Ectodermal cell (in vitro differentiated cells): Measurements from ENCODE around the gene PGP.

Experiments used
- H3K27ac ChIP-seq: 2 replicates; pipeline ENCODE4 v1.7.0; 2013; ENCODE audit warnings: mild to moderate bottlenecking, low read depth, low read length; ENCODE audit not compliant: insufficient read depth, poor library complexity, severe bottlenecking
- H3K27me3 ChIP-seq: 2 replicates; pipeline ENCODE4 v1.7.0; 2013; ENCODE audit warnings: mild to moderate bottlenecking, low read length; ENCODE audit not compliant: insufficient read depth, control insufficient read depth, poor library complexity, severe bottlenecking
- H3K36me3 ChIP-seq: one replicate; pipeline ENCODE4 v1.7.0; 2013; ENCODE audit warnings: low read length; ENCODE audit not compliant: control insufficient read depth, insufficient read depth
- H3K4me1 ChIP-seq: one replicate; pipeline ENCODE4 v1.7.0; 2013; ENCODE audit warnings: low read length; ENCODE audit not compliant: control insufficient read depth, insufficient read depth
- H3K4me3 ChIP-seq: 2 replicates; pipeline ENCODE4 v1.7.0; 2013; ENCODE audit warnings: low read depth, low read length, control low read depth; ENCODE audit not compliant: insufficient read depth
- H3K9me3 ChIP-seq: 2 replicates; pipeline ENCODE4 v1.7.0; 2013; ENCODE audit warnings: mild to moderate bottlenecking, low read length, moderate library complexity; ENCODE audit not compliant: control insufficient read depth
- WGBS, 2 experiments: methylation state at CpG; one replicate each; pipeline ENCODE4 v1.1.7; 2013; ENCODE audit warnings: missing lambda C conversion rate in 2 of 2; 5-methylcytosine and 5-hydroxymethylcytosine counted together

Gene PGP

DNA sequence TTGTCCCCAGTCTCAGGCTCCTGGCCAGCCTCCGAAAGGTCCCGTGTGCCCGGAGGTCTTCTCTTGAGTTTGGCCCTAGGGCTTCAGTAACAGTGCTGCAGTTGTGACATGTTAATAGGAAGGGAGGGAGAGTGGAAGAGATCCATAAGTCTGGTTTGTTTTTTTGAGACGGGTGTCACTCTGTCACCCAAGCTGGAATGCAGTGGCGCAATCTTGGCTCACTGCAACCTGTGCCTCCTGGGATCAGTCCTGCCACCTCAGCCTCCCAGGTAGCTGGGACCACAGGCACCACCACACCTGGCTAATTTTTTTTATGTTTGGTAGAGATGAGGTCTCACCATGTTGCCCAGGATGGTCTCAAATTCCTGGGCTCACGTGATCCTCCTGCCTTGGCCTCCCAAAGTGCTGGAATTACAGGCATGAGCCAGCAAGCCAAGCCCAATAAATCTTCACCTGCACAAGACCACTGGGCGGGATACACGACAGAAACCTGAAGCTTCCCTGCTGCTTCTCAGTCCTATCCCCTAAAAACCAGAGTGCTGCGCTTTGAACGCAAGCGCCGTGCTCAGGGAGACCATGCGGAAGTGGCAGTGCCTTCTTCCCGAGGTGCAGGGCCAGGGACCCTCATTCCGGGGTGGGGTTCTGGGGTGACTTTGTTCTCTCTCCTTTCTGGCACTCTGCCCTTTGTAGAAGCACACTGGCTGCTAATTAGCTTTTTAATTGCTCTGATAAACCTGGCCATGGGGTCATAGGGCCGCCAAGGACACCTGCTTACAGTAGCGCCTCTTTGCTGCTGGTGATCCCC lies 48.2 kb downstream of the PGP start:
- Histone ChIP-seq H3K27ac (no peak overlapping the region), H3K9me3 (no peaks in the 10 kb centered on the region), H3K27me3 (no peaks in the 10 kb centered on the region), H3K36me3 (peaks cover 9% of the 10 kb centered on the region), H3K4me3 (no peak overlapping the region), H3K4me1 (no peaks in the 10 kb centered on the region)
- 95 to 96% methylated on average over 17 of the region's 17 CpGs for WGBS, 2 experiments

- Histone ChIP-seq H3K4me3 (no peak overlapping the region), H3K9me3 (no peaks in the 10 kb centered on the region), H3K27me3 (no peaks in the 10 kb centered on the region), H3K27ac (no peak overlapping the region), H3K36me3 (peaks cover 9% of the 10 kb centered on the region), H3K4me1 (peaks cover 4% of the 10 kb centered on the region)
- 95 to 97% methylated on average over 12 of the region's 12 CpGs for WGBS, 2 experiments
Measured at GRCh38 chr16:2165861-2166260, 48.8 kb downstream of the PGP start.

DNA sequence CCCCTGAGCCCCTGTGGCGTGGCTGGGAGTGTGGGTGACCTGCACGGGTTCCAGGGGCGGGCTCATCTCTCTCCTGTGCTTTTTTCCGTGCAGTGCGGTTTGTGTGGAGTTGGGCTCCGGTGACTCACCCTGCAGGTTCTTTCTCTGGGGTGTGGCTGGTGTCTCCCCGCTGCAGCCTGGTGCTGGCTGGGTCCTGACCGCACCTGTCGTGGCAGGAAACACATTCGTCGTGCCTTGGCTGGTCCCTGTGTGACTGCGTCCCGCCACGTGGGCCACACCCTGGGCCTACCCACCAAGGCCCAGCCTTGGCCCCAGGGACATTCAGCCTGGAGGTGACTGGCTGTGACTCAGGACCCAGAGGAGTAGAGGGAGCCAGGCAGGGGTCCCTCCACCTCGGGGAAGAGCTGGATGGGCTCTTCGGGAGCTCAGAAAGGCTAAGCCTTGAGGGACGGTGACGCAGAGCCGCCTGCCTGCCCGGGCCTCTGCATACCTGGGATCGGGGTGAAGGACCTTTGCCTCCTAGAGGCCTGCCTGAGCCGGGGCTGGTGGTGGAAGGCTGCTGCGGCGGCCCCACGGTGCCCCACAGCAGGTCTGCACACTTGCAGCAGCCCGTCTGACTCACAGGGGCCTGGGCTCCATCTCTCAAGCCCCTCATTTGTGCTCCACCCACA lies 51.3 kb downstream of the PGP start:
- Histone ChIP-seq H3K27me3 (no peaks in the 10 kb centered on the region), H3K36me3 (peaks cover 7% of the 10 kb centered on the region), H3K4me1 (peaks cover 27% of the 10 kb centered on the region), H3K4me3 (no peak overlapping the region), H3K9me3 (no peaks in the 10 kb centered on the region), H3K27ac (no peak overlapping the region)
- WGBS, 2 experiments: 96% methylated on average over 26 of the region's 26 CpGs

DNA sequence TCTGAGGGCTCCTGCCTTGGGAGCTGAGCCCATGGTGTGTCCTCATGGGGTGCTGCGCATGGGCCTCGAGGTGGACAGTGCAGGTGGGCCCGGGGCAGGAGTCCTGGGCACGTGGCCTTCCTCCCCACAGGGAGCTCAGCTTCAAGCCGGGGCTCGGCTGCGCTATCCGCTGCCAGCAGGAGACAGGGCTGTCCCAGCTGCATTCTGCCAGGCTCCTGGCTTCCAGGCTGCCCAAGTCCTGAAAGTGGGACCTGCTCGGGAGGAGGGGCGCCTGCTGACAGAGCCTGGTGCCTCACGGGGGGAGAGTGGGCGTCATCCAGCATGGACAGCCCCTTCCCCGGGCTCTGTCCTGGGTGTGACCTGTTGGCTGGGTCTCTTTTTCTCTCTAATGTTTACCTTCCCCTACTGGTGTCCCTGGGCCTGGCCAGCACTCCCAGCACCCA lies 51.9 kb downstream of the PGP start:
- whole genome bisulfite sequencing, 2 experiments: 91 to 93% methylated on average over 13 of the region's 13 CpGs

DNA sequence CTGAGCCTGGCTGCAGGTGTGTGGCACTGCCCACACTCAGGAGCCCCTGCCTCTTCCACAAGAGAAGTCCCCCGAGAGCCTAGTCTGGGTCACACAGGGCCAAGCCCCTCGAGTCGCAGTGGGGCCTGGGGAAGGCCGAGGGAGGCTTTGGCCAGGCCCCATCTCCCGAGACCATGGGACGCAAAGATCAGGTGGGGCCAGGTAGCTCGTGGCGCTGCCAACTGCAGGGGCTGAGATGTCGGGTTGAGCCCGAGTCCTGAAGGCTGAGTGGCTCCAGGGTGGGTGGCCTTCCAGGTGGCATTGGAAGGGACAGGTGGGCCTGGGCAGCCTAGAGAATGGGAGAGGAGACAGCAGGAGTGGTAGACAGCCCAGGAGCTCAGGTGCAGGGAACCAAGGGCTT lies 52.7 kb downstream of the PGP start:
- H3K27ac ChIP-seq: no peak overlapping the region
- no peaks in the 10 kb centered on the region for H3K27me3 ChIP-seq
- H3K9me3 ChIP-seq: no peaks in the 10 kb centered on the region
- peaks cover 35% of the 10 kb centered on the region for H3K4me1 ChIP-seq
- WGBS, 2 experiments: 96% methylated on average over 10 of the region's 10 CpGs
- H3K4me3 ChIP-seq: no peak overlapping the region
- H3K36me3 ChIP-seq: peaks cover 7% of the 10 kb centered on the region

More for the DNA sequence above, 51.9 kb downstream of the PGP start:
- no peaks in the 10 kb centered on the region for H3K9me3 ChIP-seq
- H3K4me3 ChIP-seq: no peak overlapping the region
- no peaks in the 10 kb centered on the region for H3K27me3 ChIP-seq
- peaks cover 31% of the 10 kb centered on the region for H3K4me1 ChIP-seq
- H3K36me3 ChIP-seq: peaks cover 7% of the 10 kb centered on the region
- no peak overlapping the region for H3K27ac ChIP-seq
